H1 (cell line): ENCODE measurements around the gene LRRC8D. TPM values are rescaled to one million over a fixed set of nuclear protein-coding genes. Genes with fewer than 3 reads are reported as not detected.

ENCODE experiments used
- CHD1 ChIP-seq: IDR thresholded peaks from 2 replicates; pipeline ENCODE4 v1.6.1; 2012; ENCODE audit warnings: low read depth, low read length, improper control_type of control experiment
- CHD7 ChIP-seq: fragments of 300-600 bp; sonication (generic); IDR thresholded peaks from 2 replicates; pipeline ENCODE4 v1.7.1; 2012; ENCODE audit warnings: low read length, moderate library complexity, mild to moderate bottlenecking, inconsistent platforms; ENCODE audit not compliant: insufficient replicate concordance
- CTCF ChIP-seq, 3 experiments: IDR thresholded peaks; 1 replicate in 2 of 3; 2 replicates in 1 of 3; pipeline versions ENCODE4 v1.5.1 to v1.6.1; 2011; ENCODE audit warnings: low read length in 3 of 3, mild to moderate bottlenecking in 3 of 3, inconsistent platforms in 2 of 3, low read depth in 1 of 3, moderate library complexity in 1 of 3; ENCODE audit not compliant: insufficient read depth in 1 of 3; ENCODE audit errors: control extremely low read depth in 1 of 3
- NANOG ChIP-seq: IDR thresholded peaks from 2 replicates; pipeline ENCODE4 v1.6.1; 2011; ENCODE audit warnings: low read length, low read depth, mild to moderate bottlenecking, inconsistent platforms; ENCODE audit not compliant: insufficient read depth, poor library complexity, severe bottlenecking
- RNF2 ChIP-seq: fragments of 200-900, 300-1000 bp; sonication (generic); IDR thresholded peaks from 2 replicates; pipeline ENCODE4 v1.7.1; 2016; ENCODE audit warnings: borderline replicate concordance, low read depth, mild to moderate bottlenecking, antibody characterized with exemption, low read length; ENCODE audit not compliant: poor library complexity, severe bottlenecking; ENCODE audit errors: missing control alignments
- SP4 ChIP-seq: IDR thresholded peaks from 2 replicates; pipeline ENCODE4 v1.6.1; 2012; ENCODE audit warnings: low read length, inconsistent platforms
- SUZ12 ChIP-seq: fragments of 200-600 bp; sonication (generic); IDR thresholded peaks from 2 replicates; pipeline ENCODE4 v1.6.1; 2012; ENCODE audit warnings: mild to moderate bottlenecking, inconsistent platforms, low read length, moderate library complexity, mixed read lengths
- polyA plus RNA-seq, 7 experiments: library from polyadenylated mRNA; depleted of rRNA in 3 of 7; stranded (reverse) in 5 of 7; unstranded in 2 of 7; fragments of >200 nt in 5 of 7; fragments of 200-250 nt in 2 of 7; gene quantifications; 1 replicate in 5 of 7; 2 replicates in 1 of 7; 4 replicates in 1 of 7; pipeline versions ENCODE4 v1.2.1 to v1.2.3, GENCODE V29; 2011 to 2013; ENCODE audit warnings: missing spikeins in 2 of 7, mixed read lengths in 2 of 7
- total RNA-seq: library from RNA; stranded (reverse); fragmentation: NEBNext Ultra II Directional; extraction: Animal tissue kit (Norgen Biotek cat#: 25700); gene quantifications from 2 replicates; pipeline ENCODE4 v1.2.1, GENCODE V29; 2021

Gene LRRC8D
- total and polyA plus RNA-seq, 2 of the 8 experiments (the other 6 are each of a cell fraction or from before 2014, with no cell fraction given), result 42.0 to 58.5 TPM

- TF ChIP-seq CHD7, result no peak
- no peak for TF ChIP-seq CHD1
- no peak for TF ChIP-seq CTCF (IDR thresholded peaks at IDR 0.05; ENCODE audit: control extremely low read depth in 1 of 3, insufficient read depth in 1 of 3, low read depth in 1 of 3, low read length in 3 of 3)
- TF ChIP-seq NANOG, result no peak
- no peak for TF ChIP-seq RNF2
- TF ChIP-seq SUZ12, result no peak
- TF ChIP-seq SP4, result no peak
Observed at GRCh38 chr1:89834083-89834704, 13.4 kb downstream of the LRRC8D start (continued).
